ENCODE data around the gene TEAD3.

DNA sequence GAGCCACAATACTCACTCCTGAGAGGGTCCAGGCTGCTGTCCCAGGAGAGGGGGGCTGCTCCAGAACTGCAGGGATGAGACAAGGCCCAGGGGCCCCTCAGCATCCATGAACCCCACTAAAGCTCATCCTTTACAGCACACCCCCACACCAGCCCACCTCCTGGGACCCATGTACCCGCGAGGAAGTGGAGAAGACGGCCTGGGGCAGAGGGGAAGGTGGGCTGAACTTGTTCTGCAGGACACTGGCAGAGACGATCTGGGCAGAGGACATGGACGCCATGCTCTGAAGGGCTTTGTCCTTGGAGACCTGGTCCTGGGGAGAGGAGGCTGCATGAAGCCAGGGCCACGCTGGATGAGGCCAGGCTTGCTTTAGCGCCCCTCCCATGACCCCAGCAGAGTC lies 18.6 kb downstream of the TEAD3 start:
- TF ChIP-seq EZH2 (IDR thresholded peaks at IDR 0.05; ENCODE audit: borderline replicate concordance, low read depth, low read length, severe bottlenecking) = no peak
- no peak for TF ChIP-seq CTCF (IDR thresholded peaks at IDR 0.05; ENCODE audit: borderline replicate concordance, extremely low read depth, low read length, poor library complexity, severe bottlenecking)

All from DND-41 (cell line).